Adrenal gland (tissue), 5 donors: ENCODE data around the gene TSPAN2.

Experiments
- POLR2A ChIP-seq, 2 donors: fragments of 450-650 bp; IDR thresholded peaks; one replicate each; pipeline ENCODE4 v1.6.1; 2017; ENCODE audit warnings: antibody characterized with exemption in 2 of 2, mild to moderate bottlenecking in 2 of 2, moderate library complexity in 1 of 2
- TF ChIP-seq, protein P1 (sequence below), 6 experiments: fragments of 450-650 bp in 4 of 6; fragments of 200-600 bp in 2 of 6; sonication (generic) in 1 of 6; IDR thresholded peaks; 1 replicate in 5 of 6; 2 replicates in 1 of 6; pipeline versions ENCODE4 v1.5.1 to v1.8.0; 2016 to 2021; ENCODE audit warnings: antibody characterized with exemption in 6 of 6, mild to moderate bottlenecking in 2 of 6, moderate library complexity in 1 of 6
- donor health status: DM: no; HTN: no; CAD: no.

DNA sequence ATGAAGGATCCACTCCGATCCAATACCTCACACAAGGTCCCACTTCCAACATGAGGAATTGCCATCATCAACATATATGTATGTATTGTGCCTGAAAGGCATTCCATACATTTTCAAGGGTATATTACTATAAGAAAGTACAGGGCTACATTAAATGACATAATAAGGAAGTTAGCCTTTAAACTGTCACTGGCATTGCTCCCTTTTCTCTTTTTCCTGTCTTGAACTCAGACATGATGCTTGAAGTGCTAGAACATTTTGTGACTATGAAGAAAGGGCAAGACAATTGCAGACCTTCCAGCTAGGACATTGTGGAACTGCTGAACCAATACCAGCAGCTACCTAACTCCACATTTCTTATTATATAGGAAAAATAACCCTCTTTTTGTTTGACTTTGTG lies 2.9 kb upstream of the TSPAN2 start:
- TF ChIP-seq, protein P1, sequence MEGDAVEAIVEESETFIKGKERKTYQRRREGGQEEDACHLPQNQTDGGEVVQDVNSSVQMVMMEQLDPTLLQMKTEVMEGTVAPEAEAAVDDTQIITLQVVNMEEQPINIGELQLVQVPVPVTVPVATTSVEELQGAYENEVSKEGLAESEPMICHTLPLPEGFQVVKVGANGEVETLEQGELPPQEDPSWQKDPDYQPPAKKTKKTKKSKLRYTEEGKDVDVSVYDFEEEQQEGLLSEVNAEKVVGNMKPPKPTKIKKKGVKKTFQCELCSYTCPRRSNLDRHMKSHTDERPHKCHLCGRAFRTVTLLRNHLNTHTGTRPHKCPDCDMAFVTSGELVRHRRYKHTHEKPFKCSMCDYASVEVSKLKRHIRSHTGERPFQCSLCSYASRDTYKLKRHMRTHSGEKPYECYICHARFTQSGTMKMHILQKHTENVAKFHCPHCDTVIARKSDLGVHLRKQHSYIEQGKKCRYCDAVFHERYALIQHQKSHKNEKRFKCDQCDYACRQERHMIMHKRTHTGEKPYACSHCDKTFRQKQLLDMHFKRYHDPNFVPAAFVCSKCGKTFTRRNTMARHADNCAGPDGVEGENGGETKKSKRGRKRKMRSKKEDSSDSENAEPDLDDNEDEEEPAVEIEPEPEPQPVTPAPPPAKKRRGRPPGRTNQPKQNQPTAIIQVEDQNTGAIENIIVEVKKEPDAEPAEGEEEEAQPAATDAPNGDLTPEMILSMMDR (IDR thresholded peaks at IDR 0.05) = no peak
- no peak for TF ChIP-seq POLR2A (IDR thresholded peaks at IDR 0.05)
